ENCODE results near the gene RAB37. TPM values are rescaled to one million over a fixed set of nuclear protein-coding genes. Genes with fewer than 3 reads are reported as not detected.

Gene RAB37
- total and polyA plus RNA-seq, 8 donors, result 2.0 to 42.9 (median 5.3) TPM; not detected in 3

- no peak for TF ChIP-seq POLR2A (IDR thresholded peaks at IDR 0.05)
- no peak for TF ChIP-seq EP300 (IDR thresholded peaks at IDR 0.05)
- no peak for TF ChIP-seq CTCF (IDR thresholded peaks at IDR 0.05)
- no peak for TF ChIP-seq POLR2AphosphoS5 (IDR thresholded peaks at IDR 0.05)
- WGBS, 5 donors, result 60 to 86% (median 66%) methylated on average over 1 to 2 of the region's 2 CpGs
- intact Hi-C loops (cut with DNase I; ENCODE audit: low total_unique reads), result no loop called here
- H3K9me3 ChIP-seq, result no peaks in the 10 kb centered on the region
- H3K4me1 ChIP-seq, result peaks cover 71 to 87% (median 75%) of the 10 kb centered on the region in 4 donors
- DNase-seq, result peak in 1 of 2 donors; percentile 63
- peak overlapping the region in 1 of 4 donors; percentile 6 for H3K4me3 ChIP-seq
- H3K36me3 ChIP-seq, result peaks cover 0 to 9% (median 4%) of the 10 kb centered on the region in 4 donors
- H3K27ac ChIP-seq, result peak overlapping the region; percentile 60 to 75 (median 69)
- H3K27me3 ChIP-seq, result no peaks in the 10 kb centered on the region
Measured at GRCh38 chr17:74758848-74759168, 21.8 kb downstream of the RAB37 start.

GRCh38 chr17:74759243-74759801 is 22.3 kb downstream of the RAB37 start:
- WGBS, 5 donors, result 31 to 60% (median 46%) methylated on average over 3 to 9 of the region's 9 CpGs
- intact Hi-C loops (cut with DNase I; ENCODE audit: low total_unique reads), result no loop called here
- DNase-seq, result no peak

GRCh38 chr17:74759941-74760340 is 22.9 kb downstream of the RAB37 start:
- Histone ChIP-seq H3K36me3 (peaks cover 0 to 18% (median 13%) of the 10 kb centered on the region in 4 donors), H3K27ac (peak overlapping the region; percentile 60 to 75 (median 69))
- TF ChIP-seq POLR2AphosphoS5 (IDR thresholded peaks at IDR 0.05) (peak in 1 of 3 donors; percentile 33), EP300 (IDR thresholded peaks at IDR 0.05) (no peak)

More at GRCh38 chr17:74759243-74759801, 22.3 kb downstream of the RAB37 start:
- Histone ChIP-seq H3K27me3 (no peaks in the 10 kb centered on the region), H3K27ac (peak overlapping the region; percentile 60 to 75 (median 69)), H3K4me3 (peak overlapping the region in 1 of 4 donors; percentile 7), H3K4me1 (peaks cover 73 to 88% (median 77%) of the 10 kb centered on the region in 4 donors), H3K36me3 (peaks cover 0 to 14% (median 7%) of the 10 kb centered on the region in 4 donors), H3K9me3 (no peaks in the 10 kb centered on the region)
- TF ChIP-seq EP300 (IDR thresholded peaks at IDR 0.05) (no peak), POLR2AphosphoS5 (IDR thresholded peaks at IDR 0.05) (no peak), CTCF (IDR thresholded peaks at IDR 0.05) (no peak), POLR2A (IDR thresholded peaks at IDR 0.05) (no peak)

GRCh38 chr17:74760404-74761105 is 23.5 kb downstream of the RAB37 start:
- H3K4me3 ChIP-seq, result no peak overlapping the region
- intact Hi-C loops (cut with DNase I; ENCODE audit: low total_unique reads), result no loop called here
- WGBS, 5 donors, result 50 to 67% (median 52%) methylated on average over 7 of the region's 7 CpGs
- H3K27me3 ChIP-seq, result no peaks in the 10 kb centered on the region
- no peak for TF ChIP-seq CTCF (IDR thresholded peaks at IDR 0.05)
- no peak for TF ChIP-seq POLR2A (IDR thresholded peaks at IDR 0.05)
- no peak for TF ChIP-seq POLR2AphosphoS5 (IDR thresholded peaks at IDR 0.05)
- TF ChIP-seq EP300 (IDR thresholded peaks at IDR 0.05), result no peak
- H3K4me1 ChIP-seq, result peaks cover 64 to 81% (median 76%) of the 10 kb centered on the region in 4 donors
- peak overlapping the region; percentile 60 to 75 (median 69) for H3K27ac ChIP-seq
- peaks cover 0 to 18% (median 15%) of the 10 kb centered on the region in 4 donors for H3K36me3 ChIP-seq
- no peak for DNase-seq
- no peaks in the 10 kb centered on the region for H3K9me3 ChIP-seq

More at GRCh38 chr17:74759941-74760340, 22.9 kb downstream of the RAB37 start:
- DNase-seq, result peak; percentile 83 to 91
- 29 to 46% (median 38%) methylated on average over 7 to 10 of the region's 10 CpGs for WGBS, 5 donors
- Histone ChIP-seq H3K27me3 (no peaks in the 10 kb centered on the region), H3K9me3 (no peaks in the 10 kb centered on the region), H3K4me3 (peak overlapping the region in 1 of 4 donors; percentile 7), H3K4me1 (peaks cover 70 to 87% (median 77%) of the 10 kb centered on the region in 4 donors)
- intact Hi-C loops (cut with DNase I; ENCODE audit: low total_unique reads), result no loop called here
